Omental fat pad (tissue), 4 donors: ENCODE data around the gene APOA5. TPM values are rescaled to one million over a fixed set of nuclear protein-coding genes. Genes with fewer than 3 reads are reported as not detected.
A peak's percentile ranks its signal among the peaks of the same experiment; 100 is the strongest.
"Not testable (repeated sequence)": the region's sequence is repeated elsewhere in the genome, so short reads cannot be mapped to it uniquely, and the experiment has no call there.

Experiments used
- ATAC-seq: fragments of 150-250 bp; one replicate; pipeline ENCODE4 v1.9.1; 2016; ENCODE audit warnings: mild to moderate bottlenecking, moderate library complexity; ENCODE audit not compliant: low FRiP score
- DNase-seq: peaks from one replicate; pipeline ENCODE4 v3.0.0-alpha.2; 2019; ENCODE audit warnings: low spot score
- CTCF ChIP-seq, 3 donors: fragments of 450-650 bp; IDR thresholded peaks; one replicate each; pipeline ENCODE4 v1.5.1; 2016 to 2017; ENCODE audit warnings: antibody characterized with exemption in 3 of 3, mild to moderate bottlenecking in 3 of 3, moderate library complexity in 2 of 3
- total RNA-seq, 4 donors: library from RNA; depleted of rRNA; stranded (reverse); fragments of >200 nt; gene quantifications; one replicate each; pipeline ENCODE4 v1.1.0, GENCODE V29; 2016

APOA5 gene
- total RNA-seq, 4 donors from 2014 or later = not detected

GRCh38 chr11:116835791-116836631, 44.3 kb upstream of the APOA5 start:
- ATAC-seq = peak; percentile 74
- peak; percentile 35 for DNase-seq
- TF ChIP-seq CTCF (IDR thresholded peaks at IDR 0.05) = peak in 1 of 3 donors; percentile 16

GRCh38 chr11:116835042-116835772, 43.5 kb upstream of the APOA5 start:
- ATAC-seq = peak; percentile 12
- TF ChIP-seq CTCF (IDR thresholded peaks at IDR 0.05) = no peak

GRCh38 chr11:116834535-116835041, 42.9 kb upstream of the APOA5 start:
- ATAC-seq, DNase-seq: not testable (repeated sequence)

More at GRCh38 chr11:116835042-116835772, 43.5 kb upstream of the APOA5 start:
- no peak for DNase-seq

GRCh38 chr11:116833816-116834534, 42.3 kb upstream of the APOA5 start:
- DNase-seq = no peak
- ATAC-seq = no peak
- no peak for TF ChIP-seq CTCF (IDR thresholded peaks at IDR 0.05)

GRCh38 chr11:116833491-116833815, 41.8 kb upstream of the APOA5 start:
- ATAC-seq (no peak), DNase-seq (no peak)
- no peak for TF ChIP-seq CTCF (IDR thresholded peaks at IDR 0.05)

GRCh38 chr11:116832350-116833290, 40.9 kb upstream of the APOA5 start:
- no peak for ATAC-seq
- TF ChIP-seq CTCF (IDR thresholded peaks at IDR 0.05) = no peak
- DNase-seq = no peak
